Activated CD4-positive, alpha-beta T cell treated with anti-CD3 and anti-CD28 coated beads for 1 hour (primary cell): ENCODE data around the gene SRP54.
"Not testable (repeated sequence)": the region's sequence is repeated elsewhere in the genome, so short reads cannot be mapped to it uniquely, and the experiment has no call there.

ENCODE experiments used
- DNase-seq: peaks from one replicate; pipeline ENCODE4 v3.0.0-alpha.2; 2020

The SRP54 gene

DNA sequence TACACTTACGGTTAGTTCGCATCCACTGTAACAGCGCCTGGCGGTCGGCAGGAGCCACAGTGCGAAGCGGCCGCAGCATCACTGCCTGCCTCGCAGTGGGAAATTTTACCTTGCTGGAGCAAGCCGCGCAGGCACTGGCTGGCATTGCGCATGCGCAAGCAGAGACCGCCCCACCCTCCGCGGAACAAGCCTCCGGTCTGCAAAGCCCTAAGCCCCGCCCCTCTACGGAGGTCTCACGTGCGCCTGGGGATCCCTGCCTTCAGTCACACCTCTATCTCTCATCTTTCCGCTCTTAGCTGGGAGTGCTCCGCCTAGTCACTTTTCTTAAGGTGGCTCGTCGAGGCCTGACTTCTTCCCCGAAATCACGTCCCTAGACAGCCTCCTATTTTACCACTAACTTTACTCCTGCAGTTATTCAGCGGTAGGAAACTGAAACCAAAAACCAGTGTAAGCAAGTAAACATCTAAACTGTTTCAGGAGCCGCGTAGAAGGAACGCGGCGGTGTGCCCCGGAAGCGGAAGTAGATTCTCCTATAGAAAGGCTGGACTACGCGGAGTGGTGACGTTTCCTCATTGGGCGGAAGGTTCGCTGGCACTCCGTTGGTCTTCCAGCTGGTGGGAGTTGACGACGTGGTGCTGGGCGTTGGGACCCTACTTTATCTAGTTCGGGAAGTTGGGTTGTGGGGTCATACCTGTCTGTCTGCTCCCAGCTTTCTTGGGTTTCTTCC is at the start of gene SRP54:
SRP54 (plus strand) TSS at position 572 of the 727 bp plus-strand sequence. CDS start 13,718 bp downstream, outside the sequence.
- peak; percentile 100 for DNase-seq

GRCh38 chr14:34933301-34933700 is 49.5 kb upstream of the SRP54 start:
- DNase-seq, result no peak

DNA sequence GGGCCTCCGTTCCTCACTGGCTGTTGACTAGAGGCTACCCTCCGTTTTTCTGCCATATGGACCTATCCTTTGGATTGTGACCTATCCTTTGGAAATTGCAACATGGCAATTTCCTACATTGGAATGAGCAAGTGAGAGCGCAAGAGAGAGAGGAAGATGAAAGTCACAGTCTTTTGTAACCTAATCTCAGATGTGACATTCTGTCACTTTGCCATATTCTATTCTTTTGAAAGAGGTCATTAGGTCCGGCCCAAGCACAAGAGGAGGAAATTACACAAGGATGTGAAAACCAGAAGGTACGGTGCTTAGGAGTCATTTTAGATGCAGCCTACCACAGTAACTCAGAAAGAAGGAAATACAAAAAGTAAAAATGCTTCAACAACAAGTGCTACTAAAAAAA is 47.3 kb upstream of the SRP54 start:
- DNase-seq, result no peak

DNA sequence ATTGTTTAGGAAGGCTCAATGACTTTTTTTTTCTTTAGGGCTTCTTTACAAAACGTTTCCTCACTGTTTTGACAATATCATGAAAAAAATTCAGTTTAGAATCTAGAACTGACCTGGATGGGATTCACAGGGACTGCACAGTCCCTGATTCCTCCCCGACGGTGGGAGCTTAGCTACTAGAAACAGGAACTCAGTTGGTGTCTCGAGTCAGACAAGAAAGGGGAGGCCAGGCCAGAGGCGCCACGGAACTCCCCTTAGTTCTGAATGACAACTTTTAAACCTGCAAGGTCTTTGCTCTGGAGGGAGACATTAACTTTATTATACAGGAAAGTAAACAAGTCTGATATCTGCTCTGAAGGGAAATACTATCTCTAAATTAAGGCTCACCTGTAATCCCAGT is 45.4 kb upstream of the SRP54 start:
- DNase-seq, result no peak

- DNase-seq, result no peak
Observed at GRCh38 chr14:34937876-34938275, 44.9 kb upstream of the SRP54 start.

- DNase-seq, result no peak
Observed at GRCh38 chr14:34943506-34943905, 39.3 kb upstream of the SRP54 start.

DNA sequence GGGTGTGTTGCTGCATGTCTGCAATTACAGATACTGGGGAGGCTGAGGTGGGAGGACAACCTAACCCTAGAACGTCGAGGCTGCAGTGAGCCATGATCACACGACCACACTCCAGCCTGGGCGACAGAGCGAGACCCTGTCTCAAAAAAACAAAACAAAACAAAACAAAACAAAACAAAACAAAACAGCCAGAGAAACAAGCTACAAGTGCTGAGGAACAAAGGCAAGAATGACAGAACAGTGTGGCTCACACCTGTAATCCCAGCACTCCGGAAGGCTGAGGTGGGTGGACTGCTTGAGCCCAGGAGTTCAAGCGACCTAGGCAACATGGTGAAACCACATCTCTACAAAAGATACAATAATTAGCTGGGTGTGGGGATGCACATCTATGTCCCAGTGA is 38.0 kb upstream of the SRP54 start:
- DNase-seq, result no peak

DNA sequence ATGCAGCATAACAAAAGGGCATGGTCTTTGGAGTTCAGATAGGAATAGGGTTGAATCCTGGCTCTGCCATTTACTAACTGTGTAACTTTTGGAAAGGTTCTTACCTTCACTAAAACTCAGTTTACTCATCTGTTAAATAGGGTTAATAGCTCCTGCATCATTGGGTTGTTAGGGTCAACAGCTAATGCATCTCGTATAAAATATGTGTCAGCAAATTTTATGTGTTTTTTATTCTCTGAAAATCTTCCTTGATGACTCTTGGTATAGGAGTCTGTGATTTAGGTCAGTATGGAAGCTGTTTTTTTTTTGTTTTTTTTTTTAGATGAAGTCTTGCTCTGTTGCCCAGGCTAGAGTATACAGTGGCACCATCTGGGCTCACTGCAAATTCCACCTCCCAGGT is 36.1 kb upstream of the SRP54 start:
- no peak for DNase-seq

DNA sequence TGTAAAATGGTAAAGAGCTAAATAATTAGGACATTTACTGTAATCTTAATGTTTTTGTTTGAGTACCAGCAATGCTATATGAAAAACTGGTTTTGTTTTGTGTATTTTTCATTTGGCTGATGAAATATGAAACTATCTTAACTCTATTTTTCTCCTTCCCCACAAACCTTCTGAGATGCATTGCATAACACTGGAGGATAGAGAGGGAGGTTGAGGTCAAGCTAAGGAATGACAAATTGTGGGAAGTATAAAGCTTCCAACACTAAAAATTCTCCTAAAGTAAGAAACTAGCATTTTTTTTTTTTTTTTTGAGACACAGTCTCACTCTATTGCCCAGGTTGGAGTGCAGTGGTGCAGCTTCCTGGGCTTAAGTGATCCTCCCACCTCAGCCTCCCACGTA is 31.5 kb upstream of the SRP54 start:
- no peak for DNase-seq

DNA sequence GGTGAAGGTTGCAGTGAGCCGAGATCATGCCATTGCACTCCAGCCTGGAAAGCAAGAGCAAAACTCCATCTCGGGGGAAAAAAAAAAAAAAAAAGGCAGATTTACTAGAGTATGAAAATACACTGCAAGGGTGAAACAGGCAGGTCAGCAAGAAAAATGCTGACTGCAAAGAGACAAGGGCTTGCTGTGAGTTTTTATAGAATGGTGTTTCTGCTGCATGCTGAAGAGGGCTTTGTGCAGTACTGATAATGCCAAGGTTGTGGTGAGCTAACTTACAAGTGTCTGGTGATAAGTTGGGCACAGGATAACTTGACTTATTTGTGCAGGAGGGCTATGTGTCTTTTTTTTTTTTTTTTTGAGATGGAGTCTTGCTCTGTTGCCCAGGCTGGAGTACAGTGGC is 25.9 kb upstream of the SRP54 start:
- DNase-seq, result no peak

DNA sequence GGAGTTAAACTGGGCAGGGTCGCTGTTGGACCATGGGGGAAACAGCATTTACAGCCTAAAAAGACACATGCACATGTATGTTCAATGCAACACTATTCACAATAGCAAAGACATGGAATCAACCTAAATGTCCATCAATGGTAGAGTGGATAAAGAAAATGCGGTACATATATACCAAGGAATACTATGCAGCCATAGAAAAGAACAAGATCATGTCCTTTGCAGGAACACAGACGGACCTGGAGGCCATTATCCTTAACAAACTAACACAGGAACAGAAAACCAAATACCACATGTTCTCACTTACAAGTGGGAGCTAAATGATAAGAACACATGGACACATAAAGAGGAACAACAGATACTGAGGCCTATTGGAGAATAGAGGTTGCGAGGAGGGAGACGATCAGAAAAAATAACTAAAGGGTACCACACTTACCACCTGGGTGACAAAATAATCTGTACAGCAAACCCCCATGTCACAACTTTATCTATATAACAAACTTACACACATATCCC is 25.0 kb upstream of the SRP54 start:
- no peak for DNase-seq

GRCh38 chr14:34962106-34962505 is 20.7 kb upstream of the SRP54 start:
- not testable (repeated sequence) for DNase-seq

- no peak for DNase-seq
Observed at GRCh38 chr14:34964977-34965764, 17.6 kb upstream of the SRP54 start.

DNA sequence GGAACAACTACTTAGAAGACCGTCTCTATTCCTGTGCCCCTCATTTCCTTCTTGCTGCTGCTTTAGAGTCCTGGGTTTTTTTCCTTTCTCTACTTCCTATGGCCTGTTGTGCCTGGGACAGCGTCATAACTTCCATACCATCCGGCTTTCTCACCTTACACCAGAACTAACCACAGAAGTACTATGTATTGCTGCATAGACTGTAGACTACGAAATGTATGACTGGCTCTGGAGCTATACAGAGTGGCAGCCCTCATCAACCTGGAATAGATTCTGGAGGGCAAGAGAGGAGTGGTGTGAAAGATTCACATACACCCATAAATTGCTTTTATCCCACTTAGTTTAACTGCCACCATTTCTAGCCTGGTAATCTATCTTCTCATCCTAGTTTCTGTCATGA is 16.9 kb upstream of the SRP54 start:
- no peak for DNase-seq

GRCh38 chr14:34966413-34966812 is 16.4 kb upstream of the SRP54 start:
- DNase-seq, result no peak

DNA sequence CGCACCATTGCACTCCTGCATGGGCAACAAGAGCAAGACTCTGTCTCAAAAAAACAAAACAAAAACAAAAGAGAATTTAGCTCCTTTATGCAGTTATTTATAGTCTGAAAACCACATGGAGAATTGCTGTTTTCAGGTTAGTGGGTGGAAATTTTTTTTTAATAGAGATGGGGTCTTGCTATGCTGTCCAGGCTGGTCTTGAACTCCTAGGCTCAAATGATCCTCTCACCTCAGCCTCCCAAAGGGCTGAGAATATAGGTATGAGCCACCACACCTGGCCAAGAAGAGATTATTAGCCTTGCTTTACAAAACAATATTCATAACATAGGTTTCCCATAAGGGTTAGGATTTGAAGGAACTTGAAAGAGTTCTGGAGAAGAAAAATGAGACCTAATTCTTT is 12.1 kb upstream of the SRP54 start:
- no peak for DNase-seq

- DNase-seq, result no peak
Observed at GRCh38 chr14:34971381-34971780, 11.4 kb upstream of the SRP54 start.

- no peak for DNase-seq
Observed at GRCh38 chr14:34971801-34972200, 11.0 kb upstream of the SRP54 start.

DNA sequence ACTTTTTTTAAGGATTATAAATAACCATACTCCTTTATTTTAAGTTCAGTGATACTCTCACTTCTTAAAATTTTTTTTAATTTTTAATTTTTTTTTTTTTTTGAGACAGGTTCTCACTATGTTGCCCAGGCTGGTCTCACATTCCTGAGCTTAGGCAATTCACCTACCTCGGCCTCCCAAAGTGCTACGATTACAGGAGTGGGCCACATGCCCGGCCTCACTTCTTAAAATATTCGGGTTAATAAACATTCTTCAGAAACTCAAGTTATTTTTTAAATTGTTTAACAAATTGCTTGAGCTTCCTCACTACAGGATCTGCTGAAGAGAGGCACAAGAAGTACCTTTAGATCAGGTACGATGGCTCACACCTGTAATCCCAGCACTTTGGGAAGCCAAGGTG is 4.3 kb upstream of the SRP54 start:
- no peak for DNase-seq

GRCh38 chr14:34980337-34980900 is 2.4 kb upstream of the SRP54 start:
- no peak for DNase-seq

DNA sequence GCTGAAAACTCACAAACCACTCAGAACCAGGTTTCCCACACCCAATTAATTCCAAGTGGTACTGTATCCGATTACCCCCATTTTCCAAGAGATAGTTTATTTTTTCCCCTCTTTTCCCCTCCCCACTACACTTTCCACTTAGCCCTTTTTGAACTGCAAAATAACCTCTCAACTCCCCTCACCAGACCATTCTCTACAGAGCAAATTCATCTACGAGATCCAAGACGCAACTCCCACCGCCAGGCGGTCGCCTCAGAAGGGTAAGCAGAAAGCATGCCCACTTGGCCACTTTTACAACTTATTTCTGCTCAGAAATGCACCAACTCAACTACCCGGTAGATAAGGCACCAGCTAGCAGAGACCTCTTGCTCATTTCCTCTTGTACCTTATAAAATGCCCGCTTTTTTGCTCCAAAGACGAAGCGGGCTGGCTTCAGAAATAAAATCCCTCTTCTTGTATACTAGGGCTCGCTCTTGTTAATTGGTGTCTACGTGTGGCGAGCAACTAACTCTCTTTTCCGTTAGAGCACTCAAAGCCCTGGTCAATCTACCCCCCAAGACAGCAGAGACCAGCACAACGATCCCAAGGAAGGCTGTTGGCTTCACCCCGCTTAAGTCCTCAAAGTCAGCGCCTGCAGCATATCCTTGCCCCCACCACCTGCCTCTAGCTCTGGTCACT is 910 bp upstream of the SRP54 start:
- DNase-seq, result peak; percentile 12

DNA sequence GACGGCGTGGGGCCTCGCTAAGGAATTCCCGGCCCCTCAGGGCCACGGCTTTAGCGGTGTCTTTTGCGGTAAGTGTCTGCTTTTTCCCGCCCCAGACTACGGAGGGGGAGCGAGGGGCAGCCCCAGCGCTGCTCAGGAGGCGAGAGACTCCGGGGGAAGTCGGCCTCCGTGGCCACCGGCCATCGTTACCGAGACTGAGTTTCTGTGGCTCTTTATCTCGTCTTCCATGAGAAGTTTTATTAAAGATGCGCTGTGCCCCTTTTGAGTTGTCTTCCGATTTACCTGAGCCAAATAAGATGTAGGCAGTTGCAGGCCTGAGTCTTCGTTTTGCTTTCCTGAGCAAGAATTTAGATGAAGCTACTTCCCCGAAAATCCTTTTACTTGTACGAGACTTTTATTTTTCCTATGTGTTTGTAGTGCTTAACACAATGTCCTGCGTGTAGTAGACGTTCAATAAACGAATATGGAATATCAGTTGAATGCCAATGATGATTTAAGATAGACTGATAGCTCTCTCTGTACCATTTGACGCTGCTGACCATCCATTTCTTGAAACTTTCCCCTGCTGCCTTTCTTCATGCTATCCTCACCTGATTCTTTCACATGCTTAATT is 462 bp downstream of the SRP54 start:
- DNase-seq, result no peak

GRCh38 chr14:34983786-34984185 is 994 bp downstream of the SRP54 start:
- no peak for DNase-seq
